Measurements from ENCODE around the gene CD6.

DNA sequence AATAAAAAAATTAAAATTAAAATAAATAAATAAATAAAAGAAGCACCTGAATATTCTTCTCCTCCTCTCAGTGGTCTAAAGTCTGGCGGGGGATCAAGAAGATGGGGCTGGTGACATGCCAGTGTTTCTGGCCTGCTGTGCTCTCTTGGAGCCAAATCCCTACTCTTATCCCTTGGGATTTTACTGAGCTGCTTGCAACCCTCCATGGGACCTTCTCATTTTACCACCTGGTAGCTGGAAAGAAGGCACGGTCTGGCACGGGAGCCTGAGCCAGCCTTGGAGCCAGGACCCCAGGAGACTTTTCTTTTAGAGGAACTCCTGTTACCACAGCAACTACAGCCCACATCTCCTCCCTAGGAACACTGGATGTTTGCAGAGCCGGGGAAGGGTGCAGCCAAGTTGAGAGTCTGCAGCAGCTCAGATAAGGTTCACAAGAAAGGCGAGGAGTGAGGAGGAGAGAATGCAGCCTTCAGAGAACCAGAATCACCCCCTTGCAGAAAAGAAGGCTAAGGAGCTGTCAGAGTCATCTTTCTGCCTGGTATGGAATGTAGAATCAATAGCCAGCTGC, 21.4 kb downstream of the CD6 start:
- TF ChIP-seq, protein P1, sequence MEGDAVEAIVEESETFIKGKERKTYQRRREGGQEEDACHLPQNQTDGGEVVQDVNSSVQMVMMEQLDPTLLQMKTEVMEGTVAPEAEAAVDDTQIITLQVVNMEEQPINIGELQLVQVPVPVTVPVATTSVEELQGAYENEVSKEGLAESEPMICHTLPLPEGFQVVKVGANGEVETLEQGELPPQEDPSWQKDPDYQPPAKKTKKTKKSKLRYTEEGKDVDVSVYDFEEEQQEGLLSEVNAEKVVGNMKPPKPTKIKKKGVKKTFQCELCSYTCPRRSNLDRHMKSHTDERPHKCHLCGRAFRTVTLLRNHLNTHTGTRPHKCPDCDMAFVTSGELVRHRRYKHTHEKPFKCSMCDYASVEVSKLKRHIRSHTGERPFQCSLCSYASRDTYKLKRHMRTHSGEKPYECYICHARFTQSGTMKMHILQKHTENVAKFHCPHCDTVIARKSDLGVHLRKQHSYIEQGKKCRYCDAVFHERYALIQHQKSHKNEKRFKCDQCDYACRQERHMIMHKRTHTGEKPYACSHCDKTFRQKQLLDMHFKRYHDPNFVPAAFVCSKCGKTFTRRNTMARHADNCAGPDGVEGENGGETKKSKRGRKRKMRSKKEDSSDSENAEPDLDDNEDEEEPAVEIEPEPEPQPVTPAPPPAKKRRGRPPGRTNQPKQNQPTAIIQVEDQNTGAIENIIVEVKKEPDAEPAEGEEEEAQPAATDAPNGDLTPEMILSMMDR (IDR thresholded peaks at IDR 0.05; ENCODE audit: poor library complexity), result no peak
- TF ChIP-seq EZH2 (IDR thresholded peaks at IDR 0.05; ENCODE audit: borderline replicate concordance) (no peak), EZH2phosphoT487 (IDR thresholded peaks at IDR 0.05; ENCODE audit: low read depth, severe bottlenecking, unreplicated experiment) (no peak)
